GM19193 (cell line): ENCODE results near the gene SIN3B.

Source experiments
- POLR2A ChIP-seq: IDR thresholded peaks from 4 replicates; pipeline ENCODE4 v1.6.1; 2011; ENCODE audit not compliant: insufficient read depth, insufficient read length; ENCODE audit errors: extremely low read depth

SIN3B gene

GRCh38 chr19:16849168-16849567 lies 20.0 kb downstream of the SIN3B start:
- no peak for TF ChIP-seq POLR2A

- TF ChIP-seq POLR2A = no peak
Observed at GRCh38 chr19:16850133-16850532, 20.9 kb downstream of the SIN3B start.

DNA sequence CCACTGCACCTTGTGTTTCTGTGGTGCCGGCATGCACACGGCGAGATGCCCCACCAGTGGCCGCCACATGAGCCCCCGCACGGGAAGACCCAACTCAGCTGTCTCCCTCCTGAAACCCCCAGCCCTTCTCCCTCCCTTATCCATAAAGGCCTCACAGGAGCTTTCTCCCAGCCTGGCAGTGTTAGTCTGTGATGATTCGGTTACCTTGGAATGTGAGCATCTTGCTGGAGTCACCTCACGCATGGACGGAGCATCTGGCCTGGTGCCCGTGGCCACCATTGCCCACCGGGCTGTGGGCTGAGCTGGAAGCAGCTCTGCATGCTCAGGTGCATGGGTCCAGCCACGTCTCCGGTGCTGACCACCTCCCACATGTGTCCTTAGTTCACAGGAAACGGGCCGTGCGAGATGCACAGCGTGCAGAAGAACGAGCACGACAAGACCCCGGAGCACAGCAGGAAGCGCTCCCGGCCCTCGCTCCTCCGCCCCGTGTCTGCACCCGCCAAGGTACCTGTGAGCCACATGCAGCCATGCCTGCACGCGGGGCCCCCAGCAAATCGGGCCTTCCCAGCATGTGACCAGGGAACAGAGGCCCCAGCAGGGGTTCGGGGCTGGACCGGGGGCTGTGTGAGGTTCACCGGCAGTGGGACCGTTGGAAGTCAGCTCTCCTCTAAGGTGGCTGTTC lies 22.0 kb downstream of the SIN3B start:
- no peak for TF ChIP-seq POLR2A

- TF ChIP-seq POLR2A = no peak
Observed at GRCh38 chr19:16853066-16853465, 23.9 kb downstream of the SIN3B start.

GRCh38 chr19:16856091-16856490 lies 26.9 kb downstream of the SIN3B start:
- no peak for TF ChIP-seq POLR2A

GRCh38 chr19:16859626-16860025 lies 30.4 kb downstream of the SIN3B start:
- no peak for TF ChIP-seq POLR2A

GRCh38 chr19:16860118-16860517 lies 30.9 kb downstream of the SIN3B start:
- TF ChIP-seq POLR2A = no peak

DNA sequence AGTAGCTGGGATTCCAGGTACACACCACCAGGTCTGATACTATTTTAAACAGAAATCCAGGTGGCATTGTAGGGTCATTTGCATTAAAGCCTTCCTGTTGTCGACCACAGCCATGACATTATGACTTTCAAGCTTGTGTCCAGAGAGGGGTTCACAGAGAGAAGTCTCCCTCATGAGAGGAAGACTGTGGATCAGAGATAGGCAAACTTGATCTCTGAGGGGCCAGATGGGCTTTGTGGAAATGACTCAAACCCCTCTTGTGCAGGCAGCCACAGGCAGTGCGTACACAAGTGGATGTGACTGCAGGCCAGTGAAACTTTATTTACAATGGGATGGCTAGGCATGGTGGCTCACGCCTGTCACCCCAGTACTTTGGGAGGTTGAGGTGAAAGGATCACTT lies 31.8 kb downstream of the SIN3B start:
- no peak for TF ChIP-seq POLR2A

GRCh38 chr19:16861834-16862233 lies 32.6 kb downstream of the SIN3B start:
- TF ChIP-seq POLR2A = no peak

GRCh38 chr19:16862826-16863415 lies 33.7 kb downstream of the SIN3B start:
- no peak for TF ChIP-seq POLR2A

DNA sequence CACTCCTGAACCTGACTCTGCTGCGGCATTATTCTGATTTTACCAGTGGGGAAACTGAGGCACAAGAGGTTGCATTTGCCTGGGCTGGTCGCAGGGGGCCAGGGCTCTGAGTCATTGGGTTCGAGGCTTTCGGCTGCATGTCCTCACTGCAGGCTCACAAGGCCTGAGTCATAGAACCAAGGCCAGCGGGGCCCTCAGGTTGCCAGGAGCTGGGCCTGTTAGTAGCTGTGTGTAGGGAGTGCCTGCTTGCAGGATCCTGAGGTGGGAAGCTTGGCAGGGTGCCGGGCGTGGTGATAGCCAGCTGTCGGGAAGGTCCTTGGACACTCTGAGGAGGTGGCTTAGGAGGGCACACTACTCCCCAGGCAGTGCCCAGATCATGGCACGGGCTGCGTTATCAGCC lies 38.0 kb downstream of the SIN3B start:
- no peak for TF ChIP-seq POLR2A

- TF ChIP-seq POLR2A = no peak
Observed at GRCh38 chr19:16868423-16869130, 39.4 kb downstream of the SIN3B start.

- no peak for TF ChIP-seq POLR2A
Observed at GRCh38 chr19:16869331-16869972, 40.3 kb downstream of the SIN3B start.

- TF ChIP-seq POLR2A = no peak
Observed at GRCh38 chr19:16871871-16872270, 42.7 kb downstream of the SIN3B start.

- no peak for TF ChIP-seq POLR2A
Observed at GRCh38 chr19:16872728-16873127, 43.5 kb downstream of the SIN3B start.
